ENCODE results near the gene UFSP1.
"Not testable (repeated sequence)": the region's sequence is repeated elsewhere in the genome, so short reads cannot be mapped to it uniquely, and the experiment has no call there.

Gene UFSP1

GRCh38 chr7:100859856-100860255 is 29.7 kb downstream of the UFSP1 start:
- no peak for DNase-seq (ENCODE audit: low read depth in 3 of 3)

GRCh38 chr7:100856871-100857282 is 32.6 kb downstream of the UFSP1 start:
- no peak for DNase-seq (ENCODE audit: low read depth in 3 of 3)

GRCh38 chr7:100855515-100855914 is 34.0 kb downstream of the UFSP1 start:
- no peak for DNase-seq (ENCODE audit: low read depth in 3 of 3)

GRCh38 chr7:100854899-100855298 is 34.6 kb downstream of the UFSP1 start:
- DNase-seq (ENCODE audit: low read depth in 3 of 3), result not testable (repeated sequence)

- DNase-seq (ENCODE audit: low read depth in 3 of 3), result no peak
These were observed 35.2 kb downstream of the UFSP1 start for GRCh38 chr7:100854146-100854895.

GRCh38 chr7:100852048-100852872 is 37.3 kb downstream of the UFSP1 start, which contains the start of gene SLC12A9:
SLC12A9 (plus strand) TSS chr7:100852713; CDS start chr7:100854198, 1,485 bp downstream.
- peak; percentile 73 to 90 (median 74) for DNase-seq (ENCODE audit: low read depth in 3 of 3)

- DNase-seq (ENCODE audit: low read depth in 3 of 3), result no peak
These were observed 42.2 kb downstream of the UFSP1 start for GRCh38 chr7:100847360-100847759.

GRCh38 chr7:100840470-100841100 is 48.9 kb downstream of the UFSP1 start:
- DNase-seq (ENCODE audit: low read depth in 3 of 3), result no peak

- no peak for DNase-seq (ENCODE audit: low read depth in 3 of 3)
These were observed 50.2 kb downstream of the UFSP1 start for GRCh38 chr7:100839361-100839760.
